ENCODE measurements around the gene MGMT. TPM values are rescaled to one million over a fixed set of nuclear protein-coding genes. Genes with fewer than 3 reads are reported as not detected.

Gene MGMT
- total RNA-seq, 1 donor from 2014 or later = 51.4 TPM

- no peak for TF ChIP-seq CTCF (conservative IDR thresholded peaks at IDR 0.05; ENCODE audit: low read depth, low read length)
- DNase-seq (ENCODE audit: low read depth) = no peak
- no peak overlapping the region for H3K4me3 ChIP-seq (ENCODE audit: low read depth, low read length)
Observed at GRCh38 chr10:129586898-129587443, 119.9 kb downstream of the MGMT start.

GRCh38 chr10:129589546-129589945 is 122.5 kb downstream of the MGMT start:
- TF ChIP-seq CTCF (conservative IDR thresholded peaks at IDR 0.05; ENCODE audit: low read depth, low read length) = no peak
- DNase-seq (ENCODE audit: low read depth) = no peak

GRCh38 chr10:129593953-129594352 is 126.9 kb downstream of the MGMT start:
- no peak for TF ChIP-seq CTCF (conservative IDR thresholded peaks at IDR 0.05; ENCODE audit: low read depth, low read length)

More at GRCh38 chr10:129589546-129589945, 122.5 kb downstream of the MGMT start:
- no peak overlapping the region for H3K4me3 ChIP-seq (ENCODE audit: low read depth, low read length)

GRCh38 chr10:129594811-129595210 is 127.8 kb downstream of the MGMT start:
- no peak for TF ChIP-seq CTCF (conservative IDR thresholded peaks at IDR 0.05; ENCODE audit: low read depth, low read length)
- DNase-seq (ENCODE audit: low read depth) = no peak
- no peak overlapping the region for H3K4me3 ChIP-seq (ENCODE audit: low read depth, low read length)

More at GRCh38 chr10:129593953-129594352, 126.9 kb downstream of the MGMT start:
- no peak overlapping the region for H3K4me3 ChIP-seq (ENCODE audit: low read depth, low read length)
- DNase-seq (ENCODE audit: low read depth) = no peak

- no peak for DNase-seq (ENCODE audit: low read depth)
- TF ChIP-seq CTCF (conservative IDR thresholded peaks at IDR 0.05; ENCODE audit: low read depth, low read length) = no peak
- H3K4me3 ChIP-seq (ENCODE audit: low read depth, low read length) = no peak overlapping the region
Observed at GRCh38 chr10:129598413-129598812, 131.4 kb downstream of the MGMT start.

- DNase-seq (ENCODE audit: low read depth) = no peak
- no peak overlapping the region for H3K4me3 ChIP-seq (ENCODE audit: low read depth, low read length)
- no peak for TF ChIP-seq CTCF (conservative IDR thresholded peaks at IDR 0.05; ENCODE audit: low read depth, low read length)
Observed at GRCh38 chr10:129599160-129599559, 132.1 kb downstream of the MGMT start.

- no peak for DNase-seq (ENCODE audit: low read depth)
- no peak overlapping the region for H3K4me3 ChIP-seq (ENCODE audit: low read depth, low read length)
- TF ChIP-seq CTCF (conservative IDR thresholded peaks at IDR 0.05; ENCODE audit: low read depth, low read length) = no peak
Observed at GRCh38 chr10:129601737-129602136, 134.7 kb downstream of the MGMT start.

All from epithelial cell of proximal tubule (primary cell).